Mammary epithelial cell (primary cell): ENCODE results near the gene PTBP2.

Experiments
- EZH2 ChIP-seq: IDR thresholded peaks from 2 replicates; pipeline ENCODE4 v1.6.1; 2012; ENCODE audit warnings: low read length, inconsistent platforms, borderline replicate concordance
- TF ChIP-seq, protein P1 (sequence below), 2 donors: IDR thresholded peaks in 1 of 2; conservative IDR thresholded peaks in 1 of 2; 2 replicates each; pipeline ENCODE4 v1.5.1; 2011 to 2012; ENCODE audit warnings: inconsistent platforms in 2 of 2, low read length in 2 of 2, mild to moderate bottlenecking in 2 of 2, control low read depth in 1 of 2, low read depth in 1 of 2; ENCODE audit not compliant: insufficient read depth in 1 of 2; ENCODE audit errors: extremely low read depth in 1 of 2

DNA sequence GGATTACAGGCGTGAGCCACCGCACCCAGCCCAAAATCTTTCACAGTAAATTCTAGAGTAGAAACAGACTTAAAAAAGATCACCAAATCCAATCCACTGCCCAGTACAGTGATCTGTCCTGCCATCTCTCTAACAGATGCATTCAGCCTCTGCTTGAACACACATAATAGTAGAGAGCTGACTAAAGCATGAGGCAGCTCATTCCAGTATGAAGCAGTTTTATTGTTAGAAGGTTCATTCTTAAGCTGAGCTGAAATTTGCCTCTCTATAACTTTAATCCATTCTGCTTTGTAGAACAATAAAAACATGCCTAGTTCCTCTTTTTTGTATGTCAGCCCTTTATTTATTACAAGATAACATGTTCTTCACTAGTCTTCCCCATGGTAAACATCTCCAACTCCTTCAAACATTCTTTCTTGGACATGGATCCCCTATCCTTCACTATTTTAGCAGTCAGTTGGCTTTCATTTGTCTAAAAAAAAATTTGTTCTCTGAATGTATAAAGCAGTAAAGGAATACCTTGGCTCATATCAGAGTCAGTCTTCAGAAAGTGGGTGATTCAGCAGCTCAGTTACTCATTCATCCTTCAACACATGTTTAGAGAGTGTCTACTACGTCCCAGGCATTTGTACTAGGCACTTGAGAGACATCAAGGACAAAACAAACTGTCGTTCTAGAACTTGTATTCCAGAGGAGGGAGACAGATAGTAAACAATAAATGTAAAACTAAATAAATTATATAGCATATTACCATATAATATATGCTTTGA, 10.7 kb upstream of the PTBP2 start:
- TF ChIP-seq, protein P1, sequence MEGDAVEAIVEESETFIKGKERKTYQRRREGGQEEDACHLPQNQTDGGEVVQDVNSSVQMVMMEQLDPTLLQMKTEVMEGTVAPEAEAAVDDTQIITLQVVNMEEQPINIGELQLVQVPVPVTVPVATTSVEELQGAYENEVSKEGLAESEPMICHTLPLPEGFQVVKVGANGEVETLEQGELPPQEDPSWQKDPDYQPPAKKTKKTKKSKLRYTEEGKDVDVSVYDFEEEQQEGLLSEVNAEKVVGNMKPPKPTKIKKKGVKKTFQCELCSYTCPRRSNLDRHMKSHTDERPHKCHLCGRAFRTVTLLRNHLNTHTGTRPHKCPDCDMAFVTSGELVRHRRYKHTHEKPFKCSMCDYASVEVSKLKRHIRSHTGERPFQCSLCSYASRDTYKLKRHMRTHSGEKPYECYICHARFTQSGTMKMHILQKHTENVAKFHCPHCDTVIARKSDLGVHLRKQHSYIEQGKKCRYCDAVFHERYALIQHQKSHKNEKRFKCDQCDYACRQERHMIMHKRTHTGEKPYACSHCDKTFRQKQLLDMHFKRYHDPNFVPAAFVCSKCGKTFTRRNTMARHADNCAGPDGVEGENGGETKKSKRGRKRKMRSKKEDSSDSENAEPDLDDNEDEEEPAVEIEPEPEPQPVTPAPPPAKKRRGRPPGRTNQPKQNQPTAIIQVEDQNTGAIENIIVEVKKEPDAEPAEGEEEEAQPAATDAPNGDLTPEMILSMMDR (conservative IDR thresholded peaks at IDR 0.05 in 1 of 2, IDR thresholded peaks at IDR 0.05 in 1 of 2; ENCODE audit: extremely low read depth in 1 of 2, insufficient read depth in 1 of 2, low read depth in 1 of 2, low read length in 2 of 2): no peak
- TF ChIP-seq EZH2: no peak
